Measurements from ENCODE around the gene ADGRG3.

Gene ADGRG3

DNA sequence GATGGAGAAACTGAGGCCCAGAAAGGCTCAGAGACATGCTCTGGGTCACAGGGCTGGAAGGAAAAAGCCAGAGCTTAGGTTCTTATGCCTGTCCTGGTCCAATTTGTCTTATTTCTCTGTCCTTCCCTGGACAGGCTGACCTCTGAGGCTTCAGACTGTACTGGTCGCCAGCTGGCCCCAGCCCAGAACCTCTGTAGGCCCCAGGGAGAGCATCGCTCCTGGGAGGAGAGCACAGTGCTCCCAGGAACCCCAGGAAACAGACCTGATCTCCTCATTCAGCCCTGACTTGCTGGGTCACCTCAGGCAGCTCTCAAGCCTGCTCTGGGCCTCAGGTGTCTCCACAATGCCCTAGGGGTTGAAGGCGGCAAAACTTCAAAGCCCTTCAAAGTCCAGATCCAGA, 31.4 kb downstream of the ADGRG3 start:
- H3K9me2 ChIP-seq (replicated peaks; ENCODE audit: low read depth, low read length): no peaks in the 10 kb centered on the region
- TF ChIP-seq EZH2phosphoT487 (IDR thresholded peaks at IDR 0.05; ENCODE audit: borderline replicate concordance): no peak
- H3K36me3 ChIP-seq (ENCODE audit: insufficient read depth, low read length): no peaks in the 10 kb centered on the region
- no peak overlapping the region for H3K9ac ChIP-seq (ENCODE audit: low read depth, low read length, poor library complexity, severe bottlenecking)
- peaks cover 20% of the 10 kb centered on the region for H3K4me1 ChIP-seq (ENCODE audit: insufficient read depth, low read length, poor library complexity, severe bottlenecking)
- H3F3A ChIP-seq (ENCODE audit: low read depth): no peaks in the 10 kb centered on the region
- H3K79me2 ChIP-seq (ENCODE audit: insufficient read depth, low read length): no peaks in the 10 kb centered on the region
- no peak overlapping the region for H3K4me3 ChIP-seq (ENCODE audit: low read length, poor library complexity, severe bottlenecking)
- no peaks in the 10 kb centered on the region for H3K9me3 ChIP-seq (ENCODE audit: insufficient read depth, low read depth, low read length)
- H2AFZ ChIP-seq (ENCODE audit: low read length): no peak overlapping the region
- H3K27me3 ChIP-seq (ENCODE audit: insufficient read depth, low read length, poor library complexity, severe bottlenecking): no peaks in the 10 kb centered on the region
- H3K4me2 ChIP-seq (ENCODE audit: low read depth, low read length, poor library complexity, severe bottlenecking): no peak overlapping the region
- H4K20me1 ChIP-seq (ENCODE audit: insufficient read depth, low read length, poor library complexity, severe bottlenecking): no peaks in the 10 kb centered on the region

DNA sequence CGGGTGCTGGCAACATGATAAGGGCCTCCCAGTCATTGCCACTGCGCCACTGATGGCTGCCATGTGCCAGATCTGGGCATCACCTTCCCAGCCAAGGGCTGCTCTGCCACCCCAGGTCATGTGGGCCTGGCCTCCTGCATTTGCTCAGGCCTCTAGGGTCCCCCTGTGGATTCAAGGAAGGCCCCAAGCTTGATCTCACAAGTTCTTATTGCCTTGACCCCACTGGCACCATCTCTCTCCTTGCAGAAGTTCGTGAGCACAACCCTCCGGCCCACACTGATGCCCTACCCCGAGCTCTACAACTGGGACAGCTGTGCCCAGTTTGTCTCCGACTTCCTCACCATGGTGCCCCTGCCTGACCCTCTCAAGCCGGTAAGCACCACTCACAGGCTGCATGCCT, 31.8 kb downstream of the ADGRG3 start:
- no peaks in the 10 kb centered on the region for H3K27me3 ChIP-seq (ENCODE audit: insufficient read depth, low read length, poor library complexity, severe bottlenecking)
- H3K79me2 ChIP-seq (ENCODE audit: insufficient read depth, low read length): no peaks in the 10 kb centered on the region
- H2AFZ ChIP-seq (ENCODE audit: low read length): no peak overlapping the region
- no peak overlapping the region for H3K4me3 ChIP-seq (ENCODE audit: low read length, poor library complexity, severe bottlenecking)
- H3K9me2 ChIP-seq (replicated peaks; ENCODE audit: low read depth, low read length): no peaks in the 10 kb centered on the region
- H3K4me1 ChIP-seq (ENCODE audit: insufficient read depth, low read length, poor library complexity, severe bottlenecking): peaks cover 16% of the 10 kb centered on the region
- H3K9ac ChIP-seq (ENCODE audit: low read depth, low read length, poor library complexity, severe bottlenecking): no peak overlapping the region
- no peaks in the 10 kb centered on the region for H3F3A ChIP-seq (ENCODE audit: low read depth)
- H3K4me2 ChIP-seq (ENCODE audit: low read depth, low read length, poor library complexity, severe bottlenecking): no peak overlapping the region
- H4K20me1 ChIP-seq (ENCODE audit: insufficient read depth, low read length, poor library complexity, severe bottlenecking): no peaks in the 10 kb centered on the region
- H3K9me3 ChIP-seq (ENCODE audit: insufficient read depth, low read depth, low read length): no peaks in the 10 kb centered on the region
- no peak for TF ChIP-seq EZH2phosphoT487 (IDR thresholded peaks at IDR 0.05; ENCODE audit: borderline replicate concordance)
- TF ChIP-seq, protein P1, sequence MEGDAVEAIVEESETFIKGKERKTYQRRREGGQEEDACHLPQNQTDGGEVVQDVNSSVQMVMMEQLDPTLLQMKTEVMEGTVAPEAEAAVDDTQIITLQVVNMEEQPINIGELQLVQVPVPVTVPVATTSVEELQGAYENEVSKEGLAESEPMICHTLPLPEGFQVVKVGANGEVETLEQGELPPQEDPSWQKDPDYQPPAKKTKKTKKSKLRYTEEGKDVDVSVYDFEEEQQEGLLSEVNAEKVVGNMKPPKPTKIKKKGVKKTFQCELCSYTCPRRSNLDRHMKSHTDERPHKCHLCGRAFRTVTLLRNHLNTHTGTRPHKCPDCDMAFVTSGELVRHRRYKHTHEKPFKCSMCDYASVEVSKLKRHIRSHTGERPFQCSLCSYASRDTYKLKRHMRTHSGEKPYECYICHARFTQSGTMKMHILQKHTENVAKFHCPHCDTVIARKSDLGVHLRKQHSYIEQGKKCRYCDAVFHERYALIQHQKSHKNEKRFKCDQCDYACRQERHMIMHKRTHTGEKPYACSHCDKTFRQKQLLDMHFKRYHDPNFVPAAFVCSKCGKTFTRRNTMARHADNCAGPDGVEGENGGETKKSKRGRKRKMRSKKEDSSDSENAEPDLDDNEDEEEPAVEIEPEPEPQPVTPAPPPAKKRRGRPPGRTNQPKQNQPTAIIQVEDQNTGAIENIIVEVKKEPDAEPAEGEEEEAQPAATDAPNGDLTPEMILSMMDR (conservative IDR thresholded peaks at IDR 0.05; ENCODE audit: low read length): no peak
- H3K36me3 ChIP-seq (ENCODE audit: insufficient read depth, low read length): no peaks in the 10 kb centered on the region

DNA sequence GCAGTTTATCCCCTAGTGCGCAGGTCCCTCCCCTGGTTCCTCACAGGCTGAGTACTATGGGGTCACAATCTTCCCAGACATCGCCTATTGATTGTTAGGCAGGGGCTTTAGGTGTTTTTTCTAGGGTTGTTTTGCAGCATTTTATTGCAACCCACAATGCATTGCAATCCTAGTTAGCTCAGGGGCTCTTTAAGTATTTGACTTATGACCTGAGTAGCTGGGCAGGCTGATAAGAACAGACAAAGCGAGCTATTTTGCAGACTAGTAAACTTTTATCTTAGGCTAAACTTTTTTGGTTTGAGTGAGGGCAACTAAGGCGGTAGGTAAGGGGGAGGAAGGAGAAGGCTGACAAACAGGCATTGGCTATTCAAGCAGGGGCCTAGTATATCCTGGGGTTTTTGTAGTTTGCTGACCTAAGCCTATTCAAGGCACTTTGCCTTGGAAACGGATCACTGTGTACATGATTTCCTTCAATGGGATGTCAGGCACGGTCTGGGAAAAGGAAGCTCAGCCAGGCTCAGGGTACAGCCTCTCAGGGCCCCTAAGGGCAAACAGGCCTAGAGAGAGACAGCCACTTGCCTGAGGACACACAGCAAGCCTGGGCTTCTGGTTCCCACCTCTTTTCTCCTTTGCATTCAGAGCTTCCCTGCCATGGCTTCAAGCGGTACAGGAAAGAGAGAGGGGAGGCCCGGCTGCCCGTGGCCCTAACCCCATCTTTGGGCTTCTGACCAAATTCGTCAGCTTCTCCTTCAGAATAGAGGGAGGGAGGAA, 32.9 kb downstream of the ADGRG3 start:
- H3K27me3 ChIP-seq (ENCODE audit: insufficient read depth, low read length, poor library complexity, severe bottlenecking): no peaks in the 10 kb centered on the region
- H3K4me3 ChIP-seq (ENCODE audit: low read length, poor library complexity, severe bottlenecking): no peak overlapping the region
- no peaks in the 10 kb centered on the region for H3K36me3 ChIP-seq (ENCODE audit: insufficient read depth, low read length)
- H3K9me2 ChIP-seq (replicated peaks; ENCODE audit: low read depth, low read length): no peaks in the 10 kb centered on the region
- H3K79me2 ChIP-seq (ENCODE audit: insufficient read depth, low read length): no peaks in the 10 kb centered on the region
- H3K9ac ChIP-seq (ENCODE audit: low read depth, low read length, poor library complexity, severe bottlenecking): peak overlapping the region; percentile 48
- no peaks in the 10 kb centered on the region for H4K20me1 ChIP-seq (ENCODE audit: insufficient read depth, low read length, poor library complexity, severe bottlenecking)
- no peak for TF ChIP-seq EZH2phosphoT487 (IDR thresholded peaks at IDR 0.05; ENCODE audit: borderline replicate concordance)
- TF ChIP-seq, protein P1 (conservative IDR thresholded peaks at IDR 0.05; ENCODE audit: low read length): no peak
- H2AFZ ChIP-seq (ENCODE audit: low read length): peak overlapping the region; percentile 75
- peaks cover 16% of the 10 kb centered on the region for H3K4me1 ChIP-seq (ENCODE audit: insufficient read depth, low read length, poor library complexity, severe bottlenecking)
- no peaks in the 10 kb centered on the region for H3F3A ChIP-seq (ENCODE audit: low read depth)
- no peaks in the 10 kb centered on the region for H3K9me3 ChIP-seq (ENCODE audit: insufficient read depth, low read depth, low read length)
- no peak overlapping the region for H3K4me2 ChIP-seq (ENCODE audit: low read depth, low read length, poor library complexity, severe bottlenecking)

Measured in Loucy (cell line).